Keratinocyte (primary cell): Measurements from ENCODE around the gene KLHL14.

Source experiments
- CTCF ChIP-seq, 3 experiments: IDR thresholded peaks in 1 of 3; conservative IDR thresholded peaks in 1 of 3; optimal IDR thresholded peaks in 1 of 3; 2 replicates in 2 of 3; 3 replicates in 1 of 3; pipeline versions ENCODE3 to v1.5.1; 2011; ENCODE audit warnings: low read length in 3 of 3, mild to moderate bottlenecking in 3 of 3, moderate library complexity in 2 of 3, control low read depth in 1 of 3, inconsistent platforms in 1 of 3; ENCODE audit not compliant: insufficient read depth in 2 of 3; ENCODE audit errors: extremely low read depth in 1 of 3
- EZH2 ChIP-seq: IDR thresholded peaks from one replicate; pipeline ENCODE4 v1.6.1; 2012; ENCODE audit warnings: inconsistent platforms, mild to moderate bottlenecking, low read length, moderate library complexity

GRCh38 chr18:32714571-32715148 is 58.2 kb downstream of the KLHL14 start:
- TF ChIP-seq CTCF (optimal IDR thresholded peaks at IDR 0.05 in 1 of 3, IDR thresholded peaks at IDR 0.05 in 1 of 3, conservative IDR thresholded peaks at IDR 0.05 in 1 of 3; ENCODE audit: extremely low read depth in 1 of 3, insufficient read depth in 2 of 3, low read length in 3 of 3): peak; percentile 75 to 78 (median 78)
- no peak for TF ChIP-seq EZH2
